Spleen (tissue), 11 donors: Measurements from ENCODE around the gene FAM163A. TPM values are rescaled to one million over a fixed set of nuclear protein-coding genes. Genes with fewer than 3 reads are reported as not detected.

Experiments used
- DNase-seq: peaks from one replicate; pipeline ENCODE4 v3.0.0-alpha.2; 2020
- H3K27ac ChIP-seq, 8 donors: fragments of 200-600 bp; sonication (generic) in 7 of 8; 1 replicate in 4 of 8; 2 replicates in 4 of 8; pipeline versions ENCODE4 v1.5.0 to v1.8.0; 2016 to 2021; ENCODE audit warnings: inconsistent platforms in 4 of 8, mild to moderate bottlenecking in 4 of 8, moderate library complexity in 1 of 8
- H3K27me3 ChIP-seq, 7 donors: fragments of 200-600 bp; sonication (generic) in 6 of 7; replicated peaks in 1 of 7; 1 replicate in 4 of 7; 2 replicates in 3 of 7; pipeline versions ENCODE4 v1.5.0 to v1.8.0; 2016 to 2021; ENCODE audit warnings: inconsistent platforms in 3 of 7, mild to moderate bottlenecking in 1 of 7
- H3K36me3 ChIP-seq, 6 donors: fragments of 200-600 bp; sonication (generic) in 5 of 6; 1 replicate in 4 of 6; 2 replicates in 2 of 6; pipeline versions ENCODE4 v1.5.0 to v1.8.0; 2016 to 2021; ENCODE audit warnings: inconsistent platforms in 2 of 6
- H3K4me1 ChIP-seq, 6 donors: fragments of 200-600 bp; sonication (generic) in 5 of 6; 1 replicate in 3 of 6; 2 replicates in 3 of 6; pipeline versions ENCODE4 v1.5.0 to v1.8.0; 2016 to 2021; ENCODE audit warnings: inconsistent platforms in 3 of 6
- H3K4me3 ChIP-seq, 8 donors: fragments of 200-600 bp; sonication (generic) in 7 of 8; 1 replicate in 4 of 8; 2 replicates in 4 of 8; pipeline versions ENCODE4 v1.5.0 to v1.8.0; 2016 to 2021; ENCODE audit warnings: inconsistent platforms in 4 of 8, mild to moderate bottlenecking in 4 of 8, moderate library complexity in 2 of 8
- H3K9me3 ChIP-seq, 8 donors: fragments of 200-600 bp; sonication (generic) in 7 of 8; 1 replicate in 4 of 8; 2 replicates in 4 of 8; pipeline versions ENCODE4 v1.5.0 to v1.8.0; 2016 to 2021; ENCODE audit warnings: inconsistent platforms in 4 of 8
- POLR2A ChIP-seq, 3 donors: fragments of 450-650 bp; IDR thresholded peaks; one replicate each; pipeline ENCODE4 v1.5.1; 2017; ENCODE audit warnings: antibody characterized with exemption in 3 of 3, mild to moderate bottlenecking in 1 of 3
- POLR2AphosphoS5 ChIP-seq, 3 donors: sonication (generic); formaldehyde crosslinking; IDR thresholded peaks; one replicate each; pipeline ENCODE4 v1.5.1; 2017; ENCODE audit warnings: antibody characterized with exemption in 3 of 3
- WGBS, 5 donors: extraction: QIAGEN DNeasy Blood & Tissue Kit in 3 of 5; methylation state at CpG; one replicate each; pipeline versions ENCODE4 v1.1.5 to v1.1.7; 2013 to 2018; 5-methylcytosine and 5-hydroxymethylcytosine counted together
- intact Hi-C: fragments of 100-400 bp; cut with DNase I; formaldehyde crosslinking; loops from one replicate; pipeline ENCODE4 v1.15.0; 2023; ENCODE audit warnings: low total_unique reads
- polyA plus RNA-seq, 3 donors: library from polyadenylated mRNA; stranded (reverse); fragments of 200-250 nt; gene quantifications; one replicate each; pipeline ENCODE4 v1.2.1, GENCODE V29; 2013
- total RNA-seq, 7 donors: library from RNA; depleted of rRNA in 3 of 7; stranded (reverse); fragments of >200 nt in 3 of 7; fragmentation: NEBNext Ultra II Directional in 4 of 7; extraction: Animal tissue kit (Norgen Biotek cat#: 25700) in 4 of 7; gene quantifications; one replicate each; pipeline versions ENCODE4 v1.1.0 to v1.2.1, GENCODE V29; 2016 to 2021
- TF ChIP-seq, protein P1 (sequence below), 11 experiments: fragments of 200-600 bp in 7 of 11; fragments of 450-650 bp in 4 of 11; sonication (generic) in 4 of 11; IDR thresholded peaks in 8 of 11; conservative IDR thresholded peaks in 3 of 11; 1 replicate in 7 of 11; 2 replicates in 4 of 11; pipeline versions ENCODE4 v1.4.0 to v1.8.0; 2016 to 2021; ENCODE audit warnings: antibody characterized with exemption in 11 of 11, inconsistent platforms in 4 of 11, mild to moderate bottlenecking in 1 of 11
- donor health status: healthy with polysubstance abuse.
- donor health status: DM: no; HTN: no; CAD: no; lungs with moderate emphysema.
- donor health status: DM: no; HTN: no; CAD: no.
- donor health status: Bipolar disorder and iron deficiency.
- donor health status: healthy.
- donor health status: DM: no; HTN: no; CAD: no.
- donor health status: DM: yes; HTN: yes; CAD: no.

Gene FAM163A
- total and polyA plus RNA-seq, 10 donors, result 0.14 to 0.47 (median 0.21) TPM; not detected in 3

DNA sequence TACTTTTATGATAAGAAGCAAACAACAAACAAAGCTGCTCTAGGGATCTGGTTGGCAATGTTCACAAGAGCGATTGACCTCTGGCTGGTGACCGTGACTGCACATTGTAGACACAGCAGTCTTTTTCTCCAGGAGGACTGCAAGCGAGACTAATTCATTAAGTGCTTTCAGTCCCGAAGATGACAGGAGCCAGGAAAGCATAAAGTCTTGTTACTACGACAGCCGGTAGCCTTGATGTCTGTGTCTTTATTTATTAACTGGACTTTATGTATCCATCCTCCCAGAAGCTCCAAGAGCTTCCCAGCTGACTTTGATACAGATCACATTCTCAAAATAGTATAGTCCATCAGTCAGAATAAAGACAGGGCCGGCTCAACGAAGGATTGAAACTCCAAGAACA is 18.2 kb downstream of the FAM163A start:
- TF ChIP-seq POLR2A (IDR thresholded peaks at IDR 0.05), result no peak
- TF ChIP-seq POLR2AphosphoS5 (IDR thresholded peaks at IDR 0.05), result no peak
- Histone ChIP-seq H3K27me3 (peaks cover 0 to 5% (median 0%) of the 10 kb centered on the region in 7 donors), H3K27ac (no peak overlapping the region), H3K4me3 (no peak overlapping the region), H3K4me1 (no peaks in the 10 kb centered on the region), H3K36me3 (no peaks in the 10 kb centered on the region), H3K9me3 (no peaks in the 10 kb centered on the region)
- WGBS, 5 donors, result 69 to 81% (median 72%) methylated on average over 8 of the region's 8 CpGs
- intact Hi-C loops, result no loop called here
- DNase-seq, result no peak

DNA sequence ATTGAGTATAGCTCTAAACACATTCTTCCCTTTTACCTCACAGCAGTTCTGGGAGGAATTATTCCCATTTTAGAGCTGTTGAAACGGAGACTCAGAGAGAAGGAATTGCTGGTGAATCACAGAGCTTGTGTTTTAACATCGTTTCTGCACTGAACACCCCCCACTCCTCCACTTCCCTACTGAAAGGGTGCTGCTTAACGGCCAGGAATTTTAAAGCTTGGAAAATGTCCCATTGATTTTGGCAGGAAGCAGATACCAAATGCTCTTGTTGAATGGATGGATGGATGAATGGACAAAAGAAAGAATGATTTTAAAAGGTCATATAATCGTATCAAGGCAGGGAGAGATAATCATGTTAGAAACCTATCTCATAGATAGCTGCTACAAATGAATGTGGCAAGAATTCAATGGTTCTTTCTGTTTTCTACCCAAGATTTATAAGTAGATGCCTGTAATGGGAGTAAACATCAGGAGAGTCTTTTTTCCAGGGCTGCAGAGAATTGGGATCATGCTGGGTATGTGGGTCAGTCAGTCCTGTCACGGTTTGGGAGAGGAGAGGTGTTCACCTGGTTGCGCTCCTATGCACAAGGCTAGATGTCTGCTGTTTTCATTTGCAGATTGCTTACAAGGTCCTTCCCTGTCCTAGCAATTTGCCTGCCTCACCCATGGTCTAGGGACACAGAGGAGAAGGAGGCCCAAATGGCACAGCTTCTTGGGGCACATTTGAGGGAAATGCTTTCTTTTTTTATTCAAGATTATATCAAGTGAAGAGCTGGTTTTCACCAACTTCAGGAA is 19.0 kb downstream of the FAM163A start:
- no peak overlapping the region for H3K4me3 ChIP-seq
- 69 to 73% (median 69%) methylated on average over 6 of the region's 6 CpGs for WGBS, 5 donors
- no peak overlapping the region for H3K27ac ChIP-seq

DNA sequence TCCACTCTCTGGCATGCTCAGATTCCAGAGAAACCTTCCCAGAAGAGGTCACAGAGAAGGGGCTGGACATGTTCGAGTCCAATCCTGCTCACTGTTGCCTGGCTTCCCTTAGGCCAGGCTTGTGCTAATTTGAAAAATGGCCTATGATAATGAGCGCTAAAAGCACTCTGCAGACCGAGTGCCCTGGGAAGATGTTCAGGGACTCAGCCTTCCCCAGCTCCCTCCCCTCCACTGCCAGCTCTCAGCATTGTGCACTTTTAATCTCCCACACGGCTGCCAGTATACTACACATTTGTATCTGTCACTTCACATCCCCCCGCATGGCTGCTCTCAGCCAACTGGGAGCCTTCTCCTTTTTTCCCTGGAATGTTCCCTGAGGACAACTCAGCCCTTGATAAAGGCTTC is 24.1 kb downstream of the FAM163A start:
- 82 to 90% (median 85%) methylated on average over 5 of the region's 5 CpGs for WGBS, 5 donors
- Histone ChIP-seq H3K4me1 (no peaks in the 10 kb centered on the region), H3K27me3 (peaks cover 0 to under 1% (median 0%) of the 10 kb centered on the region in 7 donors), H3K27ac (no peak overlapping the region), H3K36me3 (no peaks in the 10 kb centered on the region), H3K4me3 (no peak overlapping the region), H3K9me3 (peaks cover 0 to 10% (median 0%) of the 10 kb centered on the region in 8 donors)
- TF ChIP-seq POLR2A (IDR thresholded peaks at IDR 0.05), result no peak
- TF ChIP-seq, protein P1, sequence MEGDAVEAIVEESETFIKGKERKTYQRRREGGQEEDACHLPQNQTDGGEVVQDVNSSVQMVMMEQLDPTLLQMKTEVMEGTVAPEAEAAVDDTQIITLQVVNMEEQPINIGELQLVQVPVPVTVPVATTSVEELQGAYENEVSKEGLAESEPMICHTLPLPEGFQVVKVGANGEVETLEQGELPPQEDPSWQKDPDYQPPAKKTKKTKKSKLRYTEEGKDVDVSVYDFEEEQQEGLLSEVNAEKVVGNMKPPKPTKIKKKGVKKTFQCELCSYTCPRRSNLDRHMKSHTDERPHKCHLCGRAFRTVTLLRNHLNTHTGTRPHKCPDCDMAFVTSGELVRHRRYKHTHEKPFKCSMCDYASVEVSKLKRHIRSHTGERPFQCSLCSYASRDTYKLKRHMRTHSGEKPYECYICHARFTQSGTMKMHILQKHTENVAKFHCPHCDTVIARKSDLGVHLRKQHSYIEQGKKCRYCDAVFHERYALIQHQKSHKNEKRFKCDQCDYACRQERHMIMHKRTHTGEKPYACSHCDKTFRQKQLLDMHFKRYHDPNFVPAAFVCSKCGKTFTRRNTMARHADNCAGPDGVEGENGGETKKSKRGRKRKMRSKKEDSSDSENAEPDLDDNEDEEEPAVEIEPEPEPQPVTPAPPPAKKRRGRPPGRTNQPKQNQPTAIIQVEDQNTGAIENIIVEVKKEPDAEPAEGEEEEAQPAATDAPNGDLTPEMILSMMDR (IDR thresholded peaks at IDR 0.05 in 8 of 11, conservative IDR thresholded peaks at IDR 0.05 in 3 of 11), result no peak
- no peak for TF ChIP-seq POLR2AphosphoS5 (IDR thresholded peaks at IDR 0.05)
- intact Hi-C loops, result no loop called here
- DNase-seq, result no peak

More for the DNA sequence above, 19.0 kb downstream of the FAM163A start:
- DNase-seq, result no peak
- Histone ChIP-seq H3K4me1 (no peaks in the 10 kb centered on the region), H3K36me3 (no peaks in the 10 kb centered on the region), H3K27me3 (peaks cover 0 to 5% (median 0%) of the 10 kb centered on the region in 7 donors), H3K9me3 (no peaks in the 10 kb centered on the region)
- TF ChIP-seq POLR2AphosphoS5 (IDR thresholded peaks at IDR 0.05) (no peak), POLR2A (IDR thresholded peaks at IDR 0.05) (no peak)
- intact Hi-C loops, result no loop called here

DNA sequence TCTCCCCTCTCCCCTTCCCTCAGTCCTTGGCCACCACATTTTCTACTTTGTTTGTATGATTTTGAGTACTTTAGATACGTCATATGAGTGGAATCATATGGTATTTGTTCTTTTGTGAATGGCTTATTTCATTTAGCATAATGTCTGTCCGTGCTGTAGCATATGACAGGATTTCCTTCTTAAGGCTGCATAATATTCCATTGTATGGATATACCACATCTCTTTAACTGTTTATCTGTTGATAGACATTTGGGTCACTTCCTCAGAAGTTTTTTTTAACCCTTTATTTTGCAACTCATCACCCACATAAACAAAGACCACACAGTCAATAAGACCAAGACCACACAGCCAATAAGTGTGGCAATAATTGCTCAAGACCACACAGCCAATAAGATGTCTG is 24.9 kb downstream of the FAM163A start:
- Histone ChIP-seq H3K27ac (no peak overlapping the region), H3K9me3 (peaks cover 0 to 17% (median 3%) of the 10 kb centered on the region in 8 donors), H3K4me1 (no peaks in the 10 kb centered on the region), H3K36me3 (no peaks in the 10 kb centered on the region), H3K4me3 (no peak overlapping the region), H3K27me3 (no peaks in the 10 kb centered on the region)
- WGBS, 5 donors, result 79 to 90% (median 85%) methylated on average over 2 of the region's 2 CpGs
- intact Hi-C loops, result no loop called here
- no peak for TF ChIP-seq POLR2AphosphoS5 (IDR thresholded peaks at IDR 0.05)
- TF ChIP-seq, protein P1 (IDR thresholded peaks at IDR 0.05 in 8 of 11, conservative IDR thresholded peaks at IDR 0.05 in 3 of 11), result no peak
- TF ChIP-seq POLR2A (IDR thresholded peaks at IDR 0.05), result no peak
- no peak for DNase-seq

DNA sequence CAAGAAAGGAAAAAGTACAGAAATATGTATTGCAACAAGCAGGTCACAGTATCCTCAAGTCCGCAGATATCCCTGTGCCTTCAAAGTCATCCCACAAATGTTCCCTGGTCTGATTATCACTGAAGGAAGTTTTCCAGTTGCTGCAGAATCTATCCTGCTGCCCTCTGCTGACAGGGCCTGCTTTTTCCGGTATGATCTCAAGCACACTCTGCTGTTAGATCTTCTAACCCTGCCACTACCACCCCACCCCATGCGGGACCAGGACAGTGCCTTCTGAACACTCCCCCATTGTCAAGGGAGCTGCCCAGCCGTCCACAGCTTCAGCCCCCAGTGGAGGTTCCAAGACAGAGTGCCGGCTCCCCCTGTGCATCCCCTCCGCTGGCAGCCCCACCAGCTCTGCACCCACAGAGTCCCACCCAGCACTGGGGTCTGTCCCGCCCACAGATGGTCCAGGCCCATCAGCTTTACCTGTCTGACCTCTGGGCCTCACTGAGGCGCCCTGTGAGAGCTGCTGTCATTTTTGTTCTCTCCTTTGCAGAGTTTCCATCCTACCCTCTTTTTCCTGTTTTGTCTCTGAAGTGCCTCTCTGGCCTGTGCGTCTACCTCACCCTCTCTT is 27.9 kb downstream of the FAM163A start:
- no peak overlapping the region for H3K27ac ChIP-seq
- peaks cover 0 to 7% (median 0%) of the 10 kb centered on the region in 6 donors for H3K4me1 ChIP-seq
- no peaks in the 10 kb centered on the region for H3K36me3 ChIP-seq
- TF ChIP-seq, protein P1 (IDR thresholded peaks at IDR 0.05 in 8 of 11, conservative IDR thresholded peaks at IDR 0.05 in 3 of 11), result no peak
- TF ChIP-seq POLR2A (IDR thresholded peaks at IDR 0.05) (no peak), POLR2AphosphoS5 (IDR thresholded peaks at IDR 0.05) (no peak)
- intact Hi-C loops, result no loop called here
- peaks cover 0 to 17% (median 3%) of the 10 kb centered on the region in 8 donors for H3K9me3 ChIP-seq
- H3K4me3 ChIP-seq, result no peak overlapping the region
- WGBS, 5 donors, result 75 to 91% (median 86%) methylated on average over 9 of the region's 9 CpGs
- H3K27me3 ChIP-seq, result no peaks in the 10 kb centered on the region
- no peak for DNase-seq
